SU-DHL-6 (cell line): ENCODE measurements around the gene SESN1.

Experiments used
- EZH2phosphoT487 ChIP-seq: fragments of 200-600 bp; sonication (generic), shearing (Covaris generic); conservative IDR thresholded peaks from 2 replicates; pipeline ENCODE4 v1.6.1; 2018; ENCODE audit warnings: mild to moderate bottlenecking, antibody characterized with exemption, low read length, moderate library complexity, mixed read lengths
- TF ChIP-seq, protein P1 (sequence below): fragments of 200-600 bp; sonication (generic); IDR thresholded peaks from one replicate; pipeline ENCODE4 v1.5.1; 2017; ENCODE audit warnings: antibody characterized with exemption, mild to moderate bottlenecking, low read length, moderate library complexity; ENCODE audit not compliant: insufficient read depth, poor library complexity, severe bottlenecking

DNA sequence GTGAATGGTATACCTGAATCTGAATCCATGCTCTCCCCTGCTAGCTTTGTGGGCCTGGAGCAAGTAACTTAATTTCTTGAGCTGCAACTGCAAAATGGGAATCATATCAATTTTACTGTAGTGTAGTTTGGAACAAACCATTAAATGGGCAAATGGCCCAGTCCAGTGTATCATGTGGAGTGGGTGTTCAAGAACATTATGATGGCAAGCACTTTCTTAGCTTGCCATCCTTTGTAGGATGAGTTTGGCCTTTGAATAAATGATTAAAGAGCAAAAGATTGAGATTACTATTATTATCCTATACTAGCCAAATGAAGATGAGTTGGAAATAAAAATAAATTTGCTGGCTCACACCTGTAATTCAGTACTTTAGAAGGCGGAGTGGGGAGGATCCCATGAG, 120.4 kb downstream of the SESN1 start:
- TF ChIP-seq, protein P1, sequence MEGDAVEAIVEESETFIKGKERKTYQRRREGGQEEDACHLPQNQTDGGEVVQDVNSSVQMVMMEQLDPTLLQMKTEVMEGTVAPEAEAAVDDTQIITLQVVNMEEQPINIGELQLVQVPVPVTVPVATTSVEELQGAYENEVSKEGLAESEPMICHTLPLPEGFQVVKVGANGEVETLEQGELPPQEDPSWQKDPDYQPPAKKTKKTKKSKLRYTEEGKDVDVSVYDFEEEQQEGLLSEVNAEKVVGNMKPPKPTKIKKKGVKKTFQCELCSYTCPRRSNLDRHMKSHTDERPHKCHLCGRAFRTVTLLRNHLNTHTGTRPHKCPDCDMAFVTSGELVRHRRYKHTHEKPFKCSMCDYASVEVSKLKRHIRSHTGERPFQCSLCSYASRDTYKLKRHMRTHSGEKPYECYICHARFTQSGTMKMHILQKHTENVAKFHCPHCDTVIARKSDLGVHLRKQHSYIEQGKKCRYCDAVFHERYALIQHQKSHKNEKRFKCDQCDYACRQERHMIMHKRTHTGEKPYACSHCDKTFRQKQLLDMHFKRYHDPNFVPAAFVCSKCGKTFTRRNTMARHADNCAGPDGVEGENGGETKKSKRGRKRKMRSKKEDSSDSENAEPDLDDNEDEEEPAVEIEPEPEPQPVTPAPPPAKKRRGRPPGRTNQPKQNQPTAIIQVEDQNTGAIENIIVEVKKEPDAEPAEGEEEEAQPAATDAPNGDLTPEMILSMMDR, result no peak
- no peak for TF ChIP-seq EZH2phosphoT487
